Measurements from ENCODE around the gene ZNF598.

GRCh38 chr16:1971796-1972489 is 37.7 kb downstream of the ZNF598 start, which contains the start of gene TBL3:
- no peak for TF ChIP-seq CTCF (conservative IDR thresholded peaks at IDR 0.05 in 1 of 2, IDR thresholded peaks at IDR 0.05 in 1 of 2; ENCODE audit: extremely low read depth in 1 of 2, insufficient read depth in 1 of 2, low read depth in 1 of 2, low read length in 2 of 2)
- TF ChIP-seq EZH2 (IDR thresholded peaks at IDR 0.05; ENCODE audit: borderline replicate concordance, low read length), result no peak

Data from mammary epithelial cell (primary cell).